ENCODE results near the gene IL17RA.

- TF ChIP-seq EZH2phosphoT487 (IDR thresholded peaks at IDR 0.05; ENCODE audit: unreplicated experiment) (no peak), NANOG (IDR thresholded peaks at IDR 0.05; ENCODE audit: borderline replicate concordance) (no peak), EZH2 (IDR thresholded peaks at IDR 0.05; ENCODE audit: low read depth, unreplicated experiment) (no peak), CREB1 (CRISPR knock-in tag; IDR thresholded peaks at IDR 0.05; ENCODE audit: low read depth) (no peak), POLR2AphosphoS5 (IDR thresholded peaks at IDR 0.05; ENCODE audit: low read depth) (no peak), STAT1 (IDR thresholded peaks at IDR 0.05; ENCODE audit: unreplicated experiment) (no peak), REST (IDR thresholded peaks at IDR 0.05; ENCODE audit: unreplicated experiment) (no peak), JUNB (IDR thresholded peaks at IDR 0.05; ENCODE audit: unreplicated experiment) (no peak)
- TF ChIP-seq, protein P1, sequence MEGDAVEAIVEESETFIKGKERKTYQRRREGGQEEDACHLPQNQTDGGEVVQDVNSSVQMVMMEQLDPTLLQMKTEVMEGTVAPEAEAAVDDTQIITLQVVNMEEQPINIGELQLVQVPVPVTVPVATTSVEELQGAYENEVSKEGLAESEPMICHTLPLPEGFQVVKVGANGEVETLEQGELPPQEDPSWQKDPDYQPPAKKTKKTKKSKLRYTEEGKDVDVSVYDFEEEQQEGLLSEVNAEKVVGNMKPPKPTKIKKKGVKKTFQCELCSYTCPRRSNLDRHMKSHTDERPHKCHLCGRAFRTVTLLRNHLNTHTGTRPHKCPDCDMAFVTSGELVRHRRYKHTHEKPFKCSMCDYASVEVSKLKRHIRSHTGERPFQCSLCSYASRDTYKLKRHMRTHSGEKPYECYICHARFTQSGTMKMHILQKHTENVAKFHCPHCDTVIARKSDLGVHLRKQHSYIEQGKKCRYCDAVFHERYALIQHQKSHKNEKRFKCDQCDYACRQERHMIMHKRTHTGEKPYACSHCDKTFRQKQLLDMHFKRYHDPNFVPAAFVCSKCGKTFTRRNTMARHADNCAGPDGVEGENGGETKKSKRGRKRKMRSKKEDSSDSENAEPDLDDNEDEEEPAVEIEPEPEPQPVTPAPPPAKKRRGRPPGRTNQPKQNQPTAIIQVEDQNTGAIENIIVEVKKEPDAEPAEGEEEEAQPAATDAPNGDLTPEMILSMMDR (conservative IDR thresholded peaks at IDR 0.05; ENCODE audit: low read depth in 2 of 2) = no peak
Observed at GRCh38 chr22:17114173-17114897, 29.5 kb downstream of the IL17RA start.
